Sigmoid colon (tissue), 3 donors: ENCODE measurements around the gene SPATA20.

ENCODE experiments used
- POLR2A ChIP-seq, 2 donors: fragments of 450-650 bp; IDR thresholded peaks; one replicate each; pipeline ENCODE4 v1.6.1; 2016; ENCODE audit warnings: antibody characterized with exemption in 2 of 2, mild to moderate bottlenecking in 2 of 2, moderate library complexity in 2 of 2
- TF ChIP-seq, protein P1 (sequence below), 4 experiments: fragments of 450-650 bp in 3 of 4; fragments of 200-600 bp in 1 of 4; IDR thresholded peaks; one replicate each; pipeline ENCODE4 v1.5.1; 2016 to 2019; ENCODE audit warnings: antibody characterized with exemption in 4 of 4, mild to moderate bottlenecking in 3 of 4, moderate library complexity in 2 of 4

DNA sequence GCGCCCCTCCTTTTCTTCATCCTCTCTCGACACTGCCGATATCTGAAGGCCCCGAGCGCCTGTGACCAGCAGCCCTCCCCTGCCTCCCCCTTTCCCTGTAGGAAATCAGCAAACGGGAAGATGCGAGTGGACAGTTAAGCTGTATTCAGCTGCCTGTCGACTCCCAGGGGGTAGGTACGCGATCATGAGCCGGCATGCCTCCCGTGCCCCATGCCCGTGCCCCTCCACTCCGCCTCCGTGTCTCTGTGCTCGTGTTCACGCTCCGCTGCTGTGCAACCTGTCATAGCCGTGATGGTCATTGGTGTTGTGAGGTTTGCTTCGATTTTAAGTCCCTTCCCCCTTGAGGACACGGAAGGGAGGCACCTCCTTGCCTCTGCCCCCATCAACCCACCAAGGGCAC, 47.9 kb downstream of the SPATA20 start:
- TF ChIP-seq, protein P1, sequence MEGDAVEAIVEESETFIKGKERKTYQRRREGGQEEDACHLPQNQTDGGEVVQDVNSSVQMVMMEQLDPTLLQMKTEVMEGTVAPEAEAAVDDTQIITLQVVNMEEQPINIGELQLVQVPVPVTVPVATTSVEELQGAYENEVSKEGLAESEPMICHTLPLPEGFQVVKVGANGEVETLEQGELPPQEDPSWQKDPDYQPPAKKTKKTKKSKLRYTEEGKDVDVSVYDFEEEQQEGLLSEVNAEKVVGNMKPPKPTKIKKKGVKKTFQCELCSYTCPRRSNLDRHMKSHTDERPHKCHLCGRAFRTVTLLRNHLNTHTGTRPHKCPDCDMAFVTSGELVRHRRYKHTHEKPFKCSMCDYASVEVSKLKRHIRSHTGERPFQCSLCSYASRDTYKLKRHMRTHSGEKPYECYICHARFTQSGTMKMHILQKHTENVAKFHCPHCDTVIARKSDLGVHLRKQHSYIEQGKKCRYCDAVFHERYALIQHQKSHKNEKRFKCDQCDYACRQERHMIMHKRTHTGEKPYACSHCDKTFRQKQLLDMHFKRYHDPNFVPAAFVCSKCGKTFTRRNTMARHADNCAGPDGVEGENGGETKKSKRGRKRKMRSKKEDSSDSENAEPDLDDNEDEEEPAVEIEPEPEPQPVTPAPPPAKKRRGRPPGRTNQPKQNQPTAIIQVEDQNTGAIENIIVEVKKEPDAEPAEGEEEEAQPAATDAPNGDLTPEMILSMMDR (IDR thresholded peaks at IDR 0.05): no peak
- no peak for TF ChIP-seq POLR2A (IDR thresholded peaks at IDR 0.05)
